ENCODE data around the gene ATE1. TPM values are rescaled to one million over a fixed set of nuclear protein-coding genes. Genes with fewer than 3 reads are reported as not detected.

The ATE1 gene
- total RNA-seq, 1 experiment from 2014 or later, result 39.2 TPM

GRCh38 chr10:121927318-121927840 is 452 bp downstream of the ATE1 start:
- CTCF ChIA-PET, result interaction anchor here (0.7 to 1.0 kb wide), 2 partner anchors 185 to 970 kb away, joined by 3 read pairs; no protein-coding TSS in a partner anchor
- TF ChIP-seq ZNF274 (IDR thresholded peaks at IDR 0.05; ENCODE audit: low read depth, low read length) (no peak), MAX (IDR thresholded peaks at IDR 0.05) (no peak; the same call in 1 of the 2 replicates), JUND (IDR thresholded peaks at IDR 0.05) (no peak), EGR1 (IDR thresholded peaks at IDR 0.05; ENCODE audit: low read depth) (no peak), REST (IDR thresholded peaks at IDR 0.05; ENCODE audit: low read depth) (no peak), SP1 (IDR thresholded peaks at IDR 0.05; ENCODE audit: low read depth) (no peak; the same call in 1 of the 2 replicates), POLR2A (IDR thresholded peaks at IDR 0.05; ENCODE audit: borderline replicate concordance, extremely low read depth, insufficient read depth, insufficient read length) (no peak), FOSL1 (IDR thresholded peaks at IDR 0.05; ENCODE audit: low read depth) (peak; percentile 11; the same call in 1 of the 2 replicates), POLR2AphosphoS5 (IDR thresholded peaks at IDR 0.05; ENCODE audit: low read depth, low read length) (peak; percentile 35; the same call in 1 of the 2 replicates), SIN3A (IDR thresholded peaks at IDR 0.05; ENCODE audit: low read depth) (no peak), EZH2phosphoT487 (IDR thresholded peaks at IDR 0.05; ENCODE audit: borderline replicate concordance) (no peak)
- Histone ChIP-seq H4K20me1 (ENCODE audit: insufficient read depth) (no peaks in the 10 kb centered on the region), H3K27ac (ENCODE audit: low read depth, low read length) (peak overlapping the region; percentile 92), H3K9ac (ENCODE audit: low read length) (peak overlapping the region; percentile 96), H2AFZ (ENCODE audit: low read depth, low read length, poor library complexity, severe bottlenecking) (peak overlapping the region; percentile 46), H3K9me2 (ENCODE audit: insufficient read depth) (no peaks in the 10 kb centered on the region), H3K4me3 (replicated peaks in 1 of 2; ENCODE audit: low read depth in 1 of 2, low read length in 2 of 2) (peak overlapping the region; percentile 83), H3K4me2 (ENCODE audit: low read length) (peak overlapping the region; percentile 79), H3K27me3 (ENCODE audit: insufficient read depth, low read length) (no peaks in the 10 kb centered on the region), H3K4me1 (ENCODE audit: control insufficient read depth in 1 of 2, insufficient read depth in 2 of 2, low read length in 2 of 2) (peaks cover 10 to 17% of the 10 kb centered on the region in 2 experiments; a peak in 3 of 4 replicates), H3K9me3 (ENCODE audit: control insufficient read depth in 1 of 2, insufficient read depth in 1 of 2, low read depth in 1 of 2, low read length in 2 of 2) (no peaks in the 10 kb centered on the region), H3K36me3 (ENCODE audit: control insufficient read depth in 1 of 2, insufficient read depth in 2 of 2, low read length in 2 of 2) (no peaks in the 10 kb centered on the region; a peak in 1 of 4 replicates), H3K79me2 (ENCODE audit: insufficient read depth, low read length) (peaks cover 38% of the 10 kb centered on the region)
- DNase-seq (ENCODE audit: low read depth, low spot score) (peak; percentile 31), ATAC-seq (peak; percentile 66)
- RAD21 ChIA-PET (ENCODE audit: low non-redundant PET in 1 of 2, low total read pairs in 2 of 2, uncharacterized antibody in 2 of 2, unreplicated experiment in 2 of 2), result no interaction called here
- intact Hi-C loops (cut with micrococcal nuclease), result loop anchor here (5.0 to 10.0 kb wide), 2 partner anchors 135 to 603 kb away; no protein-coding TSS in a partner anchor
- BruUV-seq (replicated peaks), result no TSS peak
- POLR2A ChIA-PET, result interaction anchor here (1.5 to 1.6 kb wide), 2 partner anchors 21 to 186 kb away, joined by 4 to 6 read pairs; no protein-coding TSS in a partner anchor

Data from HCT116 (cell line).